Measurements from ENCODE around the gene DLL1.

The DLL1 gene

DNA sequence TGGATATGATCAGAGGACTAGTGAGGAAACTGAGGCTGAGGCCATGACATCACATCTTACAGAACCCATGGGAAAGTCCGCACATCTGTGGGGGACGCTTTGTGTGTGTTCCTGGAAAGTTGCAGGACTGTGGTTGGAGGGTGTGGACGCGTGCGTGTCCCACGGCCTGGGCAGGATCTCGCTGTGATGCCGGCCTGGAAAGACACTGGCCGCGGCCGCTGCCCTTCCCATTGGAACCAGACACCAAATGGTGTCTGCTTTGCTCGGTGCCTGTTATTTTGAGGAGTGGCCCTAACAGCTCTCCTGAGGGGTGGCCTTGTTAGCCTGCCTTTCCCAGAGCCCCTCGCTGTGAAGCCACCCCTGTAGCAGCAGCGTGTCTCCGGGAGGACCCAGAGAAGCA lies 41.1 kb downstream of the DLL1 start:
- no peak for DNase-seq (ENCODE audit: low read depth)

- DNase-seq (ENCODE audit: low read depth): no peak
These were observed 41.8 kb downstream of the DLL1 start for GRCh38 chr6:170248861-170249600.

GRCh38 chr6:170248111-170248805 lies 42.6 kb downstream of the DLL1 start:
- no peak for DNase-seq (ENCODE audit: low read depth)

DNA sequence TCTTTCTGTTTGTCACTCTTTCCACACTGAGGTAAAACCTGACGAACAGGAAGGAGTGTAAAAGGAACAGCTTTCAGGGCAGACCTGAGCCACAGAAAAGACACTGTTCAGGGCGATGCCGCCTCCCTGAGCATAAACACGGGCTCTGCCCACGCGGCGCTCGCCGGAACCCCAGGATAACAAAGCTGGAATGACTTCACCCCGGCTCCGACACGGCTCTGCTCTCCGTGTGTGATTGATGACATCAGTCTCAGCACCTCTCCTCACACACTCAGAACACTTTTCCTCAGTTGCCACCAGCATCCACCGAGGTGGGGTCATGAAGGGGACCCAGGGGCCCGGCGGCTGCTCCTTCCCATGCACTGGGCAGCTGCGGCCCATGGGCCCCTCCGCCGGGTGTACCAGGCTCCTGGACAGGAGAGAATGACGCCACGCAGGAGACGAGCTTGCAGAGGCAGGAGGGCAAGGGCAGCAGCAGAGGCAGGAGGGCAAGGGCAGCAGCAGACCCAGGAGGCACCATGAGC lies 43.6 kb downstream of the DLL1 start:
- no peak for DNase-seq (ENCODE audit: low read depth)

DNA sequence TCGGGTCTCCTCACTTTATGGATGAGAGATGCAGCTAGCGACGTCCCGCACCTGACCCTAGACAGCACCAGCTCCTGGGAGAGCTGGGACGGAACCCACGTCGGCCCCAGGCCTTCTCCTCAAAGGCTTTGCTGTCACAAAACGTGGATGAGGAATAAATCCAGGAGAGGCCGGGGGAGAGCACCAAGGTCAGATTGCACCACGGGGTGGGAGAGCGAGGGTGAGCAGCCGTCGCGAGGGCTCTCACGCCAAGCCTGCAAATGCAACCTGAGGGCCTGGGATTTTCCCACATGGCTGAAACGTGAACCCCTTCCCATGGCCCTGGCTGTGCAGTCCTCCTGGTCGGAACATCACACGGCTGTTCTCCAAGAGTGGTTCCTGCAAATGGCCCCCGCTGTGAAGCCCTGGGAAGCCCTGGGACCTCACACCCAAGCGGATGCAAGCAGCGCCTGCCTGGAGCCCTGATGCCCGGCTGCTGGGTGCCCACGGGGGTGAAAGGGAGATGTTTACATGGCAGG lies 45.3 kb downstream of the DLL1 start:
- no peak for DNase-seq (ENCODE audit: low read depth)

- DNase-seq (ENCODE audit: low read depth): no peak
These were observed 46.0 kb downstream of the DLL1 start for GRCh38 chr6:170244721-170245474.

GRCh38 chr6:170243791-170244291 lies 47.0 kb downstream of the DLL1 start:
- DNase-seq (ENCODE audit: low read depth): no peak

DNA sequence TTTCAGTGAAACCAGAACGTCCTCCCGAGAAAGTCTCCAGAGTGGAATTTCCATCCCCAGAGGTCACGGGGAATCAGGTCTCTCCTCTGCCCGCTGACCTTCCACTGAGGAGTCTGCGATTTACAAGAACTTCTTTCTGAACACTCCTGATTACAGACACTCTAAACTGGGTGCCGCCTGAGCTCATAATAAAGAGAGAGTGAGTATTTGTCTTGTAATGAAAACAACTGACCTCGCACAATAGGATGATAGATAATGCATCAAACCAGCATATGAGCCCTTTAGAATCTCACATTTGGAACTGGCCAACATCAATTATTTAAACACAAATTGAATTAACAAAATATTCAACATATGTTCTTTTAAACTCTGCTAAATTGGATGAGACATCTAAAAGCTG lies 47.5 kb downstream of the DLL1 start:
- DNase-seq (ENCODE audit: low read depth): no peak

DNA sequence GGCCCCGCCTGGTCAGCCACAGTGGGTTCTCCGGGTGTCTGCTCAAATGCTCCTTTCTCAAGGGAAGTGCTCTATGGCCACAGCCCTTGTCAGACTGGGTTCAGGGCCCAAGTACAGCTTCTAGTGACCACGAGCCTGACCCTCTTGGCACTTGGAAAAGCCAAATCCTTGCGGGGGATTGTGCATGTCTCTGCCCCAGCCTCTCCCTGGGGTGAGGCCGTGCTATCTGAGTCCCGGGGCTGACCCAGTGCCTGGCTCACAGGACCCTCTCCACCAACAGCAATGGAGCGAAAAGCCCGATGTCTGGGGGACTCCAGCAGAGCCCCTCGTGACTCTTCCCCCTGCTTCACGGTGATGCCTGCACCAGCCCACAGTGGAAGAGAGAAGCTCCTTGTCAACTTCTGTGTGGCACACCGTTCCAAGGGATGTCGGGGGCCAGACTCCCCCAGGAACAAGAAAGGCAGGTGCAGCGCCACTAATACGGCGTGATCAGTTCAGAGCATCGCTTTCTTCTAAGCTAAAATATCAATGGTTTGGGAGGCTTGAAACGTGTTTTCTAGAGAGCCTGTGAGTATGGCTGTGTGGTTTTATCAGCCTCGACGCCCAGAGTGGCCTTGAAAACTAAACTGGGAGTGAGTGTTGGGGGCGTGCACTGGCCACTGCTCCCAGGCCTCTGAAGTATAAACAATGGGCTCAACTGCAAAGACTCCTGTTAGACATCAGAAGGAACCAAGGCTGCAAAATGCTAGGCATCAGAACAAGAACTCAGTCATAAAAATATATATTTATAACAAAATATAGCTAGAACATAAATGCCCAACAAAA lies 51.9 kb downstream of the DLL1 start:
- no peak for DNase-seq (ENCODE audit: low read depth)

DNA sequence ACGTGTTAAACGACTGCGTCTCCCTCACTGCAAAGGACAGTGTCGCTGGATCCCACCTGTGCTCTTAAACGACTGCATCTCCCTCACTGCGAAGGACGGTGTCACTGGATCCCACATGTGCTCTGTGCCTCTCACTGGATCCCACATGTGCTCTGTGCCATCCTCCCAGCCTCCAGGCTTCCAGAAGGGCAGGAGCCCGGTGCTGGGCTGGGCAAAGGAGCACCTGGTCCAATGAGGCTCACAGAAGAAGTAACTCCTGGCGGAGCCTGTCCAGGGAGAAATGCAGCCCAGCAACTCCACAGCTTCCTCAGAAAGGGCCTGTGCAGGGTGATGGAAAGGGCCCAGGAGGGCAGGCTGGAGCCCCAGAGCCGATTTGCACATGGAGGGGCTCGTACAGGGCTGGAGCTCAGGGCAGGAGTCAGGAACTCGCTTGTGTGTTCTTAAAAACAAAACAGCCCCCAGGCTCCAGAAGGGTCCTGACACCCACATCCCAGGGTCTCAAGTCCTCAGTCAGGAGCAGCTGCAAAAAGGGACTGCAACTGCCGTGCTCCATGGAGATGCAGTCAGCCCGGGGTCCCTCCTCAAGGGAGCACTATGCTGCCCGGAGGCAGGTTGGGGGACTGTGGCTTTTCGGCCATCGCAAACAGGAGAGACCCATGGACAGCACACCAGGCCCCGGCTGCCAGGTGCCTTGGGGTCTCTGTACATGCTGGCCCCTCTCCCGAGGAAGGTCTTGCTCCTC lies 52.7 kb downstream of the DLL1 start:
- no peak for DNase-seq (ENCODE audit: low read depth)

- DNase-seq (ENCODE audit: low read depth): no peak
These were observed 54.6 kb downstream of the DLL1 start for GRCh38 chr6:170236131-170236836.

DNA sequence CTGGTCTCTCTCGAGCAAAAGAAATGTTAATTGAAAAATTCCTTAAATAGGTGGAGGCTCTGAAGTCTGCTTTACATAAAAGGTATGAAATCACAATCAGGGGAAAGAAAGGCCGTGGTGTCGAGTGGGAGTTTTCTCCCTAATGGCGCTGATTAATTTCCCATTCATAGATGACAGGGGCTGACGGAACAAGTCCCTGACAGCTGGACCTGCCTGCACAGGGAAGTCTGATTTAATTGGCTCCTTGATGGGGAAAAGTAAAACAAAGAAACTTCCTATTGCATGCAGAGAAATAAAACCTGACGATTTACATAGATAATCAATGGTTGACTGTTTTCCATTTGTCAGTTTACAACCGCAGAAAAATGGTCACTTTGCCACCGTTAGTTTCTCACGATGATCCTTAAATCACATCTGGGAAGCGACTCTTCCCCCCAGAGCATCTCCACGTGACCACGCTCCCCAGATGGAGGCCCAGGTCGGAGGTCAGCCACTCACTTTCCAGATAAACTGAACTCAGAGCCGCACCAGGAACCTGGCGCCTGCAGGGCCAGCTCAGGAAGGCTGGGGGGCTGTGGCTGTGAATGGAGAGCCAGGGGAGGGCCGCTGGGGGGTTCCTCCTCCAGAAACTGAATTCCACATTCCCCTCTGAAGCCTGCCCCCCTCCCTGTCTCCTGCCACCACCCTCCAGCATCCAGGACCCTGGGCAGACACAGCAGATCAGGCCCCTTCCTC lies 55.3 kb downstream of the DLL1 start:
- no peak for DNase-seq (ENCODE audit: low read depth)

DNA sequence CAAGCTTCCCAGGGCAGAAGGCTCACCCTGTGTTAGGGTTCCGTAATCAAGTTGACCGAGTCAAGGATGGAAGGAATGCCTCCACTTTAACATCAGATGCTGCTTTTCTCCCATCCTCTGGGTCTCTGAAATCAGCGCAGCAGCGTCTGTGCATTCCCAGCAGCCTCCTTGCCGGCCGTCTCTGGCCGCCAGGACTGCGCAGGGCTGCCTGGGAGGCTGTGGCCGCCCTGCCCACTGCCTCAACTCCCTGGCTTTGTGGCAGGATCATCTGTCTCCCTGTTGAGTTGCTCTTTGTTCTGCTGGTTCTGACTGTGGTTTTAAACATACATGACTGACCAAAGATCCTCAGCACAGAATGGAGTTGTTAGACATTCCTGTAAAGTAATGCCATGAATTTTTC lies 56.5 kb downstream of the DLL1 start:
- no peak for DNase-seq (ENCODE audit: low read depth)

DNA sequence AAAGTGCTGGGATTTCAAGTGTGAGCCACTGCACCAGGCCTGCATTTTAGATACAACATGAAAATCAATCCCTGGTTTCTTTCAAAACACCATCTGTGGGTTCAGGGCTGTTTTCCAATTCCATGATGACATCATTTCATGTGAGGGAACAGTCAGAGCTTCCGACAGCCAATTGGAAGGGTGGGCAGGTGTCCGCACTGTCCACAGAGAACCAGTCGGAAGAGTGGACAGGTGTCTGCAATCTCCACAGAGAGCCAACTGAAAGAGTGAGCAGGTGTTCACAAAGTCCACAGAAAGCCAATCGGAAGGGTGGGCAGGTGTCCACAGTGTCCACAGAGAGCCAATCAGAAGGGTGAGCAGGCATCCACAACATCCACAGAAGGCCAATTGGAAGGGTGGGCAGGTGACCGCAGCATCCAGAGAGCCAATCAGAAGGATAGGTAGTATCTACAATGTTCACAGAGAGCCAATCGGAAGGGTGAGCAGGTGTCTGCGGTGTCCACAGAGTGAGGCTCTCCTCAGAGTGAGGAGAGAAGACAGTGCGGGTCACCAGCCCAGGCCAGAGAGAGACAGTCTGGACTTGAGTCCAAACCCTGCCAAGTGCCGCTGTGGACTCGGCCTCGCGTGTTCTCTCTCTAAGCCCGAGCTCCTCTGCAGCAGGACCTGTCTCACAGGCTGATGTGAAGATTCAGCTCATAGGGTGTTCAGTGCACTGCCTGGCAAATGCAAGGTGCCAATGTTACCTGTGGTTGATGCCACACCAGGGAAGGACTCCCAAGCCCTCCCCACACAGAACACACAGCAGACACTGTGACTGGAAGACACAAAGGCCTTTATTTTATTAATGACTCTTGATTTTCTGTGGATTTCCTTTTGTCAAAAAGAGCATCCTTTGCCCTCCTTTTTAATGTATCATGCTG lies 57.3 kb downstream of the DLL1 start:
- DNase-seq (ENCODE audit: low read depth): no peak
